Kidney epithelial cell (primary cell): ENCODE data around the gene GAL3ST2. TPM values are rescaled to one million over a fixed set of nuclear protein-coding genes. Genes with fewer than 3 reads are reported as not detected.

Source experiments
- DNase-seq: peaks from one replicate; pipeline ENCODE4 v3.0.0-alpha.2; 2010; ENCODE audit warnings: low read depth
- H3K27me3 ChIP-seq: 2 replicates; pipeline ENCODE4 v1.6.0; 2011; ENCODE audit warnings: low read length; ENCODE audit not compliant: control insufficient read depth, insufficient read depth
- H3K36me3 ChIP-seq: 2 replicates; pipeline ENCODE4 v1.5.1; 2011; ENCODE audit warnings: low read length; ENCODE audit not compliant: control insufficient read depth, insufficient read depth
- H3K4me3 ChIP-seq: 2 replicates; pipeline ENCODE4 v1.5.1; 2011; ENCODE audit warnings: low read depth, mild to moderate bottlenecking, control low read depth, low read length
- CTCF ChIP-seq: IDR thresholded peaks from 2 replicates; pipeline ENCODE4 v1.5.1; 2011; ENCODE audit warnings: mild to moderate bottlenecking, moderate library complexity, low read length, control low read depth, inconsistent platforms; ENCODE audit not compliant: insufficient read depth, poor library complexity, severe bottlenecking
- total RNA-seq: library from RNA; depleted of rRNA; stranded (reverse); fragments of >200 nt; gene quantifications from 2 replicates; pipeline ENCODE4 v1.2.3, GENCODE V29; 2015

The GAL3ST2 gene
- total RNA-seq, 1 donor from 2014 or later, result not detected

- H3K4me3 ChIP-seq, result no peak overlapping the region
- DNase-seq, result no peak
- H3K27me3 ChIP-seq, result peaks cover 10% of the 10 kb centered on the region
- H3K36me3 ChIP-seq, result no peaks in the 10 kb centered on the region
- no peak for TF ChIP-seq CTCF
These were observed 9.0 kb upstream of the GAL3ST2 start for GRCh38 chr2:241767464-241768250.

GRCh38 chr2:241768251-241768711 lies 8.3 kb upstream of the GAL3ST2 start:
- Histone ChIP-seq H3K4me3 (no peak overlapping the region), H3K36me3 (no peaks in the 10 kb centered on the region), H3K27me3 (peaks cover 14% of the 10 kb centered on the region)
- TF ChIP-seq CTCF, result no peak
- DNase-seq, result no peak

GRCh38 chr2:241768850-241769249 lies 7.8 kb upstream of the GAL3ST2 start:
- H3K4me3 ChIP-seq, result no peak overlapping the region
- no peak for TF ChIP-seq CTCF
- no peaks in the 10 kb centered on the region for H3K36me3 ChIP-seq
- no peak for DNase-seq
- peaks cover 18% of the 10 kb centered on the region for H3K27me3 ChIP-seq

- no peak for DNase-seq
- peaks cover 23% of the 10 kb centered on the region for H3K27me3 ChIP-seq
- no peak for TF ChIP-seq CTCF
- no peak overlapping the region for H3K4me3 ChIP-seq
- H3K36me3 ChIP-seq, result no peaks in the 10 kb centered on the region
These were observed 6.8 kb upstream of the GAL3ST2 start for GRCh38 chr2:241769819-241770184.

- peaks cover 28% of the 10 kb centered on the region for H3K27me3 ChIP-seq
- no peaks in the 10 kb centered on the region for H3K36me3 ChIP-seq
- TF ChIP-seq CTCF, result no peak
- H3K4me3 ChIP-seq, result no peak overlapping the region
- no peak for DNase-seq
These were observed 6.3 kb upstream of the GAL3ST2 start for GRCh38 chr2:241770185-241770935.
